SK-N-SH (cell line): ENCODE data around the gene H1-8.
"Not testable (repeated sequence)": the region's sequence is repeated elsewhere in the genome, so short reads cannot be mapped to it uniquely, and the experiment has no call there.

Experiments
- EP300 ChIP-seq, 2 experiments: IDR thresholded peaks; 2 replicates each; pipeline versions ENCODE4 v1.4.0 to v1.6.1; 2012; ENCODE audit warnings: borderline replicate concordance in 1 of 2, low read depth in 1 of 2, low read length in 1 of 2
- EZH2phosphoT487 ChIP-seq: fragments of 200-600 bp; sonication (generic); IDR thresholded peaks from 2 replicates; pipeline ENCODE4 v1.6.1; 2017; ENCODE audit warnings: low read depth, mixed run types, mild to moderate bottlenecking, antibody characterized with exemption, moderate library complexity, borderline replicate concordance
- FOSL2 ChIP-seq: IDR thresholded peaks from 2 replicates; pipeline ENCODE4 v1.4.0; 2012; ENCODE audit warnings: low read depth, mild to moderate bottlenecking, moderate library complexity, borderline replicate concordance
- FOXM1 ChIP-seq: IDR thresholded peaks from 2 replicates; pipeline ENCODE4 v1.4.0; 2012; ENCODE audit warnings: low read depth, mild to moderate bottlenecking
- GABPA ChIP-seq: IDR thresholded peaks from 2 replicates; pipeline ENCODE4 v1.4.0; 2012; ENCODE audit warnings: low read depth, mild to moderate bottlenecking
- NFIC ChIP-seq: IDR thresholded peaks from 2 replicates; pipeline ENCODE4 v1.4.0; 2012; ENCODE audit warnings: borderline replicate concordance
- POLR2AphosphoS5 ChIP-seq: IDR thresholded peaks from 2 replicates; pipeline ENCODE4 v1.6.1; 2012; ENCODE audit warnings: low read depth, low read length
- RXRA ChIP-seq: IDR thresholded peaks from 2 replicates; pipeline ENCODE4 v1.4.0; 2012; ENCODE audit warnings: low read depth, mild to moderate bottlenecking, borderline replicate concordance
- TAF1 ChIP-seq: IDR thresholded peaks from 2 replicates; pipeline ENCODE4 v1.6.1; 2012; ENCODE audit warnings: low read depth, mild to moderate bottlenecking, low read length, moderate library complexity, borderline replicate concordance
- TEAD4 ChIP-seq: IDR thresholded peaks from 2 replicates; pipeline ENCODE4 v1.4.0; 2012; ENCODE audit warnings: mild to moderate bottlenecking, borderline replicate concordance; ENCODE audit not compliant: insufficient read depth
- YY1 ChIP-seq: IDR thresholded peaks from 2 replicates; pipeline ENCODE4 v1.4.0; 2012; ENCODE audit warnings: low read depth, mild to moderate bottlenecking
- TF ChIP-seq, protein P1 (sequence below): IDR thresholded peaks from 2 replicates; pipeline ENCODE4 v1.4.0; 2012; ENCODE audit warnings: low read depth
- TF ChIP-seq, protein P2 (sequence below): fragments of 200-600 bp; sonication (generic); IDR thresholded peaks from 2 replicates; pipeline ENCODE4 v1.6.1; 2017; ENCODE audit warnings: antibody characterized with exemption, mild to moderate bottlenecking, moderate library complexity
- TF ChIP-seq, protein P3 (sequence below): fragments of 150-350 bp; IDR thresholded peaks from 2 replicates; pipeline ENCODE4 v1.6.1; 2017; ENCODE audit warnings: antibody characterized with exemption, low read length, low read depth, borderline replicate concordance

DNA sequence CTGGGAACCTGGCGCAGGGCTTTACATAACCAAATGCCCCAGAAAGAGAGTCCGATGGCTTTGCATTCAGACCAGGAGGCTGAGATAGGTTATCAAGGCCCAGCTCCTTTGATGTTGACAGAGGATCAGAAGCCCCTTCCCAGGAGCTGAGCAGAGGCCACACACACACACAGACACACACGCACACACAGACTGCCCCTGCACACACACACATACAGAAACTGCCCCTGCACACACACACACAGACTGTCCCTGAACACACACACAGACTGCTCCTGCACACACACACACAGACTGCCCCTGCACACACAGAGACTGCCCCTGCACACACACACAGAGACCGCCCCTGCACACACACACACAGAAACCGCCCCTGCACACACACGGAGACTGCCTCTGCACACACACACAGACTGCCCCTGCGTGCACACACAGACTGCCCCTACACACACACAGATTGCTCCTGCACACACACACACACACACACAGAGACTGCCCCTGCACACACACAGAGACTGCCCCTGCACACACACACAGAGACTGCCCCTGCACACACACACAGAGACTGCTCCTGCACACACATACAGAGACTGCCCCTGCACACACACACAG, 27.0 kb upstream of the H1-8 start:
- TF ChIP-seq, protein P1, sequence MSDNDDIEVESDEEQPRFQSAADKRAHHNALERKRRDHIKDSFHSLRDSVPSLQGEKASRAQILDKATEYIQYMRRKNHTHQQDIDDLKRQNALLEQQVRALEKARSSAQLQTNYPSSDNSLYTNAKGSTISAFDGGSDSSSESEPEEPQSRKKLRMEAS, result not testable (repeated sequence)
- not testable (repeated sequence) for TF ChIP-seq TEAD4; YY1; FOXM1; GABPA; EZH2phosphoT487; POLR2AphosphoS5; EP300 (IDR thresholded peaks at IDR 0.05; ENCODE audit: borderline replicate concordance in 1 of 2, low read depth in 1 of 2, low read length in 1 of 2); TAF1; RXRA; NFIC; FOSL2
- TF ChIP-seq, protein P2, sequence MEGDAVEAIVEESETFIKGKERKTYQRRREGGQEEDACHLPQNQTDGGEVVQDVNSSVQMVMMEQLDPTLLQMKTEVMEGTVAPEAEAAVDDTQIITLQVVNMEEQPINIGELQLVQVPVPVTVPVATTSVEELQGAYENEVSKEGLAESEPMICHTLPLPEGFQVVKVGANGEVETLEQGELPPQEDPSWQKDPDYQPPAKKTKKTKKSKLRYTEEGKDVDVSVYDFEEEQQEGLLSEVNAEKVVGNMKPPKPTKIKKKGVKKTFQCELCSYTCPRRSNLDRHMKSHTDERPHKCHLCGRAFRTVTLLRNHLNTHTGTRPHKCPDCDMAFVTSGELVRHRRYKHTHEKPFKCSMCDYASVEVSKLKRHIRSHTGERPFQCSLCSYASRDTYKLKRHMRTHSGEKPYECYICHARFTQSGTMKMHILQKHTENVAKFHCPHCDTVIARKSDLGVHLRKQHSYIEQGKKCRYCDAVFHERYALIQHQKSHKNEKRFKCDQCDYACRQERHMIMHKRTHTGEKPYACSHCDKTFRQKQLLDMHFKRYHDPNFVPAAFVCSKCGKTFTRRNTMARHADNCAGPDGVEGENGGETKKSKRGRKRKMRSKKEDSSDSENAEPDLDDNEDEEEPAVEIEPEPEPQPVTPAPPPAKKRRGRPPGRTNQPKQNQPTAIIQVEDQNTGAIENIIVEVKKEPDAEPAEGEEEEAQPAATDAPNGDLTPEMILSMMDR, result not testable (repeated sequence)
- TF ChIP-seq, protein P3, sequence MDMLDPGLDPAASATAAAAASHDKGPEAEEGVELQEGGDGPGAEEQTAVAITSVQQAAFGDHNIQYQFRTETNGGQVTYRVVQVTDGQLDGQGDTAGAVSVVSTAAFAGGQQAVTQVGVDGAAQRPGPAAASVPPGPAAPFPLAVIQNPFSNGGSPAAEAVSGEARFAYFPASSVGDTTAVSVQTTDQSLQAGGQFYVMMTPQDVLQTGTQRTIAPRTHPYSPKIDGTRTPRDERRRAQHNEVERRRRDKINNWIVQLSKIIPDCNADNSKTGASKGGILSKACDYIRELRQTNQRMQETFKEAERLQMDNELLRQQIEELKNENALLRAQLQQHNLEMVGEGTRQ, result not testable (repeated sequence)
